Activated naive CD4-positive, alpha-beta T cell treated with anti-CD3 and anti-CD28 coated beads, Interleukin-2, amount 50 U/mL, for 16 hours (primary cell): ENCODE data around the gene SHC4.
"Not testable (repeated sequence)": the region's sequence is repeated elsewhere in the genome, so short reads cannot be mapped to it uniquely, and the experiment has no call there.

Source experiments
- DNase-seq: peaks from one replicate; pipeline ENCODE4 v3.0.0-alpha.2; 2020

SHC4 gene

DNA sequence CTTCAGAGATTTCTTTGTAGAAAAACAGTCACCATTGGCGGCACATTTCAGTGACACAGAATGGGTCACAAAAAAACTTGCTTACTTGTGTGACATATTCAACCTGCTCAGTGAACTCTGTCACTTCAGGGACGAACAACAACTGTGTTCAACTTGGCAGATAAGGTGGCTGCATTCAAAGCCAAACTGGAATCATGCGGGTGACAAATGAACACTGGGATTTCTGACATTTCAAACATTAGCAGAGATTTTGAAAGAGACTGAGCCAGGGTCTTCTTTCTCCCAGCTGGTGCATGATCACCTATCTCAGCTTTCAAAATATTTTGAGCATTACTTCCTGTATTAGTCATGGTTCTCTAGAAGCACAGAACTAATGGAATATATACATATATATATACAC is 87.7 kb downstream of the SHC4 start:
- DNase-seq = no peak

DNA sequence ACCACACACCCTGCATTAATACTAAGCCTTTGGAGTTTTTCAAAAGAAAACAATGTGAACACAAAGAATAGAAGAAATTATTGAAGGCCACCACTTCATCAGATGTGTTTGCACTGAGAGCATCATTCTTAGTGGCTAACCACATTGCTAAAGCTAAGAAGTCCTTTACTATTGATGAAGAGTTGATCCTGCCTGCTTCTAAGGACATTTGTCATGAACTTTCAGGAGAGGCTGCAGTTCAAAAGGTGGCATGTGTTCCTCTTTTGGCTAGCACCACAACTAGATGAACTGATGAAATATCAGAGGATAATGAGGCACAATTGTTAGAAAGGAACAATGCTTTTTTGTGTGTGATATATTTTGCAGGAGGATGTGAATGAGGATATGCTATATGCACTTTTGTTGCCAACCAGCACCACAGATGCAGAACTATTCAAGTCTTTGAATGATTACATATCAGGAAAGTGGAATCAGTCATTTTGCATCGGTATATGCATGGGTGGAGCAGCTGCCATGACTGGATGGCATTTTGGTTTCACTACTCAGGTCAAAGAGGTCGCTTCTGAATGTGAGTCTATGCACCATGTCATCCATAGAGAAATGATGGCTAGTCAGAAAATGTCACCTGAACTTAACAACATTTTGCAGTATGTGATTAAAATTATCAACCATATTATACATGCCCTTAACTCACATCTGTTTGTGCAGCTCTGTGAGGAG is 88.3 kb downstream of the SHC4 start:
- no peak for DNase-seq

DNA sequence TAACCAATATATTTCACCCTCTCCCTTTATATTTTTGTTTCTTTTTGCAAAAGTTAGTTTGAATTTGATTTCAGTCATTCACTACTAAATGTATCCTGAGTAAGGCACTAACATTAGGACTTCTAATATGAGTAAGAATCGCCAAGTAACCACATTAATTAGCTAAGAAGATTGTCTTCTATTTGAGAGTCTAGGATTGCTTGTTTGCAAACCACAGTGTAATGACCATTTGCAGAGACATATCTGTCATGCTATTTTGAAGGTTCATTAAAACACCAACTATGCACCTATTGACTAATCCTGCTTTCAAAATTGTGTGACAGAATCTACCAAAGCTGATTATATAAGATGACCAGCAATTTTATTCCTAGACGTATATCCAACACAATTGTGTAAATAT is 91.1 kb downstream of the SHC4 start:
- DNase-seq = no peak

DNA sequence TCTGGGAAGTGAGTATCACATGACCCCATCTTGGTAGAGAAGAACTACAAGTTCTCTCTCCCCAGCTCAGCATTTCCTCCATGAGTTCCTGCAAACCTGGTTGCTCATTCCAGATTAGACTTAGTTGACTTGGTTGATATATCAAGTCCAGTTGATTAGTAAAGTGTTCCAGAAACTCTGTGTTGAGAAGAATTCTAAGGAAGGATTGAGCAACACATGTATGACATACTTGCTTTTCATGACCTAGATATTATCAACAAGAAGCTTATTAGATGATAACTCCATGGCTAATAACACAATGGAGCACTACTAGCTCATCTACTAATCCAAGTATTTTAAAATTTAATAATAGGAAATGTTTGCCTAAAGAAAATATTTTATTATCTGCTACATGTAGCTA is 92.2 kb downstream of the SHC4 start:
- DNase-seq = no peak

DNA sequence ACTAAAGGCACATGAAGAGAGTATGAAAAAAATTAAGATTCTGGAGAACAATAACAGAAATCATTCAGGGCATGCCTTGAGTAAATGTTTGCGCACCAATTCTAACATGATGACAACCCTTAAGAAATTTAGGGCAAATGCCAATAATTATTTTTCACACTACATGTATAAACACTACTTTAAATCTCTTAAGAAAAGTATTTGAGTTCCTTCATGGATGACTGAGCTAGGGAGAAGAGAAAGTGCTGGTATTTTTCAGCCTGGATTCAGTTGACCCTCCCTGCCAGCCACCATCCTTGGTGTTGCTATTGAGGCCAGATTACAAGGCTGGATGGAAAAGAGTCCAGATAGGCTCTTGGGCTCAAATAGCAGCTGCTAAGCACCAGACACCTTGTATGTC is 93.8 kb downstream of the SHC4 start:
- DNase-seq = no peak

DNA sequence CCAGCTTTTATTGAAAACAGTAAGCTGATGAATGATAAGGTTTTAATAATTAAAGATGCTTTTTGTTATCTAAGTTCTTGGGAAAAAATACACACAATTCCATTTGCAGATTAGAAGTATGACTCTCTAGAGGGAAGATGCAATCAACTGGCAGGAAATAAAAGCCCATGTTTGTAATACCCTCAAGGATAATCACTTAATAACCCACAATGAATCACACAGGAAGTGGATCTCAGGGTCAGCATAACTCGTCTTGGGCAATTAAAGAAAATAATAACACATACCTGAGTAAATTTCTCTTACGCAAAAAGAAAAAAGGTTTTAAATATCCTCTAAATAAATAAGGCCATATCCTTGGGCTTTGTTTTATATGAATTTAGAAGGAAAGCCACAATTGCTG is 95.2 kb downstream of the SHC4 start:
- no peak for DNase-seq

DNA sequence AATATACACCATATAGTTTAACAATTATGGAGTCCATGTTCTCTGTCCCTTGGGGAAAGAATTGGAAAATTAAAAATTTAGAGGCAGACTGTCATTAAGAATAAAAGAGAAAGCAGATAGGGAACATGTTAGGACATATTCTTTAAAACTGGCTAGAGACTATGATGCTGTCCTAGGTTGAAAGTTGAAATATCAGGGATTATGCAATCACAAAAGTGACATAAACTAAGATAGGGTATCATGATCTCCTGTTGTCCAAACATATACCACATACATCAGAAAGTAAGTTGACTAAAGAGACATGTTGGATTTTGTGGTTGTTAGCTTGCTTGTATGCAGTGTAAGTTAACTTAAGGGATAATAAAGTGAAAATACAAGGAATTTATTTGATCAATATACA is 95.7 kb downstream of the SHC4 start:
- DNase-seq = no peak

DNA sequence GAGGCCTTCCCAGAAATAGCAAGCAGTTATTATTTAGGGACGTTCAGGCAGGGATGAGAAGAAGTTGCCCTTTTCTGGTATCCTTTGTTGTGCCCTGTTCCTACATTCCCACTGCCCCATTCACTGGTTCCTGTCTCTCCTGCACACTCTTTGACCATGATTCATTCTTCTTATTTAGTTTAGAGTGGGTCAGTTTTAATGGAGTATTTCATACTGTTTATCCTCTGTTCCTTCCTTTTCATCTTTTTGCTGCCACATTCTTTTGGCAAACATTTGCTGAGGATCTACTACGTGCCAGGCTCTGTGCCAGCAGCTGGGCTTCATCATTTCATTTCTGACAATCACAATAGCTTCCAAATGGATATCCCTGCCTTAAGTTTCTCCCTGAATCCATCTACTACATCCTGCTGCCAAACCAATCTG is 97.6 kb downstream of the SHC4 start:
- DNase-seq = no peak

DNA sequence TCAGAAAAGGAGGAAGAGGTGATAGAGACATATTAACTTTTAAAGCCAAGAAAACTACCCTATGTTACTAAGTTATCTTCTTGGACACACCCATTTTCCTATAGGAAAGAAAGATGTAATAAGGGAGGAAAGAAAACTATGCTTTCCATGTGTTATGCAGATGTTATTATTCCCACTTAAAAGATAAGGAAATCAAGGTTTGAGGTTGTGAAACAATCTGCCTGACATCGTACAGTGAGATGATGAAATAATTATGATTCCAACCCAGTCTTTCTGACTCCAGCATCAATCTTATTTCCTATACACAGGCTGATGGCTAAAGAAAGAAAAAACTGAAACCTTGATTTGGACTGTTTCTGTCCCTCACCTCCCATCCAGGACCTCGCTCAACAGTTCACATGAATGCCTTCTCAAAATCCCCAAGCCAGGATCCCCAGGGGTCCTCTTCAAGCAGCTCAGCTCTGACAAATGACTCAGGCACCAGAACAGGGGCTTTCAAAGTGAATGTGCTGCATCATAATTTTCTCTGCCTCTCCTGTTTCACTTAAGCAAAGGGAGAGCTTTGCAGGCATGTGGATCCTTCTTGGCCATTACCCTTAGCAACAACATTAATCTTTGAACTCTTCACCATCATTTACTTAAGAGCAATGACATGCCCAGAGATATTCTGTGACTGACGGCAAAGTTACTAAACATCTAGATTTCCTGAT is 98.2 kb downstream of the SHC4 start:
- DNase-seq = no peak

DNA sequence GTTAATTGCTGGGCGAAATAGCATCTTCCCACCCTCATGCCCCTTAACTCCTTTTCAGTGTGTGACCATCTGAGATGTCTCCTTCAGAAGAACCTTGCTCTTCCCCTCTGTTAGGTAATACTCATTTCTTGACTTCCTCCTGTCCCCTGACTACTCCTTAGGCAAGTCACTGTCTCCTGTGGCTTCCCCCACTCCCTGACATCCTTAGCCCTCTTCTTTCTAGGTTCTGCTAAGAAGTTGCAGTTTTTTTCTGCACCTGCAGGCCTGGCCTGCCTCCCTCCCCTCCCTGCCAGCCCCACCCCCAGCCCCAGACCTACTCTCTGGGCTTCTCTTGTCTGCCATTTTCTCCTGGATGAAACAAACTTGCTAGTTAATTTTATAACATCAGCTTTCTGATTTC is 101.0 kb downstream of the SHC4 start:
- DNase-seq = no peak

DNA sequence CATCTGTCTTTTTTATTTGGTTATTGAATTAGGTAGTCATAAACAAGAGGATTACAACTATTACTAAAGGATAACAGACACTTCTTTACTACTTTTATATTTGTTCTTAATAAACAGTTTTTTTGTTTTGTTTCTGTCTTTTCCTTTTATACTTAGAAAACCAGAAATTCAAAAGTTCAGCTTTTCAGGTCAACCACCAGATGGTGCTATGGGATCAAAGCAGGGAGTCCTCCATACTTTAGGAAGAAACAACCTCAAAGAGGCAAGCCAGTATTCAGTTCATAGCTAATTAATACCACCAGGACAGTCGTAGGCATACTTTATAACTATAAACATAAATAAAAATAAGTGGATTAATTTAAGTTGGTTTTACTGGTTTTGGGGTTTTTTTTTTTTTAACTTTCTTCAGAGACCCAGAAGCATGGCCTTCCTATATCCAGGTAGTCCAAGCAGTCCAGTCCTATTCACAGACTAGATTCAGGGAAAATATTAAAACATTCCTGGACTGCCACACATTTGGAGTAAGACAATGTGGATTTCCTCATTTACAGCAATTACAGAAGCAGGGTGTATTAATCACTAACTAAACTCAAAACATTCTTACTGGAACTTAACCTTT is 101.8 kb downstream of the SHC4 start:
- peak; percentile 24 for DNase-seq

DNA sequence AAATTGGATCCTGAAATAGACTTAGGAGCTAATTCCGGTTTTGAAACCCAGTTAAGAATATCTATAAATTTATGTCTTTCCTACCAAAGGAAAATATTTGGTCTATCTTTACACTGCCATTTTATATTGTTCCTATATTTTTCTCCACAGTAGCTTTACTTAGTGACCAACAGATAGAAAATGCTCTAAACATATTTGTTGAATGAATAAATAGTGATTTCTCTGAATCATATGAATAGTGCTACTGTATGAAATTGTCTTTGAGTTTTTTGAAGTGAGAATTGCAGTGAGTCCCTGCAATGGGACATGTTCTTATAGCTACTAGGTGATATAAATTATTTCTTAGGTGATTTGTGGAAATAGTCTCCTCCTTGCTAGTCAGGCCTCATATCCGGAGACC is 104.3 kb downstream of the SHC4 start:
- no peak for DNase-seq

DNA sequence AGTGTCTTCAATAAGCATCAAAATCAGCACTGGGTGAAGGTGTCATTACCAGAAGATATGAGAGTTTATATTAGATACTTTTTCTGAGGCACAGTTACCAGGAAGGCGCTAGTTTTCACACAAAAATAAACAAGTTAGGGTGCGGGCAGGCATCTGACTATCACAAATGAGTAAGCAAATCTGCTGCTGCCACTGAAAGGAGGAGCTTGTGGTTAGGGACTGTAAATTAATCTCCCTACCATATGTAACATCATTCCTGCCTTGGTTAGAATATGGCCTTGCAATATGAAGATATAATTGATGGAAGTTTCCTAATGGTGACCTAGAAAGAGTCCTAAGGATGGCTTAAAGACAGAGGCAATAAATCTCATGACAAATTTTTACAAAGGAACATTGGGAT is 105.3 kb downstream of the SHC4 start:
- DNase-seq = no peak

DNA sequence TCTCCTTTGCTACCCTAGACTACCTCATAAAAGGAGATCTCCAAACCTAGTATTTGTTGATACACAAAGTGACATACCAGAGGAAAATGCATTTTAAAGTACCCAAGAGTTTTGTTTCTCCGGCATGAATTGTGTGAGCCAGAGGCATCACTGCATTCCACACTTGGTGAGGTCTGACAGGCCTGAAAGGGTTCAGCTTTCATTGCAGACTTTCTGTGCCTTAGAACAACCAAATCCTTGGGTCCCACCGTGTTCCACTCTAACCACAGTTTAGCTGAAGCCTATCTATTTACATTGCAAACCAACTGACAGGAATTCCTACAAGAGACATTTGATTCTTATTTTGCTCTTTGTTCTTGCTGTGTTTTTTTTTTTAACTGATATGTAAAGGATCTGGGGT is 106.8 kb downstream of the SHC4 start:
- no peak for DNase-seq

DNA sequence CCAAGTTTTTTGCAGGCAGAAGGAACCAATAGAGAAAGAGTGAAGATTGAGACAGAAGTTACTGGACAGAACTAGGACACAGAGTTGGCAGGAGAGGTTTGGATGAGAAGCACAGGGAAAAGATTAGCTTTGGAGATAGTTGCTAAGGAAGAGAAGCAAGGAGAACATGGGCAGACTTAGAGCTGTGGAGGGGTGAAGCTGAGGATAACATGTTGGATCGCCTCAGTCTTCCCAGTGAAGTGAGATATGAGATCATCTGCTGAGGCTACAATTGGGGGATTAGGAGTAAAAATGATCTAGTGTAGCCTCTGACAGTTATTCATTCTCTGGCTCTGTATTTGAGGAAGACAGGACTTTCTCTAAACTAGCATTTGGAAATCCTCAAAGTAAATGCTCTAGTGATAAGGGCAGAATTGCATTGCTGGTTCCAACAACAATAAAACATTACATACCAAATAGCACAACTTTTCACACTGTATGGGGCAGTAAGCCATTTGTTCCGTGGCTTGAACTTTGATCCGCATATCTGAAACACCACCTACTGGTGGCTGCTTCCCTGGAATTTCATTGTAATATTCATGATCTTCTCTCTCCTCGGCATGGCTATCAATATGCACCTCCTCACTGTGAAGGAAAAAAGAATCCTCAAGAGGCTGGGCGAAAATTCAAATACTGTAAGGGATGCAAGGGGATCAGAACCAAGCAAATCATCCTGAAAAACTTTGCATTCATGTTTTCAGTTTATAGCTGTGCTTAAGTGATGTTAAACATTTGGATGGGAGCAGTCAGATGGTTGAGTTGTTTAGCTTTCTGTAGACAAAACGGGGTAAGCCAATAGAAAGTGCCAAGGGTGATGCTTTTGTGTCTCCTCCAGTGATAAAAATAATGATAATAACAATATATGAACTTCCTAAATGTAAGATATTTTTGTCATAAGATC is 107.9 kb downstream of the SHC4 start:
- no peak for DNase-seq

DNA sequence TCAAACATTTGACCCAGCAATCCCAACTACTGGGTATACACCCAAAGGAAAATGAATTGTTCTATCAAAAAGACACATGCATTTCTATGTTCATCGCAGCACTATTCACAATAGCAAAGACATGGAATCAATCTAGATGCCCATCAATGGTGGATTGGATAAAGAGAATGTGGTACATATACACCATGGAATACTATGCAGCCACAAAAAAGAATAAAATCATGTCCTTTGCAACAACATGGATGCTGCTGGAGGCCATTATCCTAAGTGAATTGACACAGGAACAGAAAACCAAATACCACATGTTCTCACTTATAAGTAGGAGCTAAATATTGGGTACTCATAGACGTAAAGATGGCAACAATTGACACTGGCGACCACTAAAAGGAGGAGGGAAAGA is 109.3 kb downstream of the SHC4 start:
- not testable (repeated sequence) for DNase-seq

DNA sequence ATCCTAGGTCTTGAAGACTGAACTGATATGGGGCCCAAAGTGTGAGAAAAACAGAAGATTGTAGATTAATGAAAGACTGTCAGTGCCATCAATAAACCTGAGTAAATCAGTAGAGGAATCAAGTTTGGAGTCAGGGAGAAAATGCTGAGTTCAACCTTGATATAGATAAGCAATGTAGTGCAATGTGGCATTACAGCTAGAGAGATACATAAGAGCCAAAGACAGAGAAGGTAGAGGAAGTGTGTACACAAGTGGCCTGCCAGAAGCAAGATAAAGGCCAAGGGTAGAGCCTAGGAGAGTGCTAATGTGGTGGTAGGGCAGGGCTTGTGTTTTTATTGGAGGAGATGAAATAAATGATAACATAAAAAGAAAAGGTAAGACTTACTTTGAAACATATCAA is 111.8 kb downstream of the SHC4 start:
- DNase-seq = no peak

DNA sequence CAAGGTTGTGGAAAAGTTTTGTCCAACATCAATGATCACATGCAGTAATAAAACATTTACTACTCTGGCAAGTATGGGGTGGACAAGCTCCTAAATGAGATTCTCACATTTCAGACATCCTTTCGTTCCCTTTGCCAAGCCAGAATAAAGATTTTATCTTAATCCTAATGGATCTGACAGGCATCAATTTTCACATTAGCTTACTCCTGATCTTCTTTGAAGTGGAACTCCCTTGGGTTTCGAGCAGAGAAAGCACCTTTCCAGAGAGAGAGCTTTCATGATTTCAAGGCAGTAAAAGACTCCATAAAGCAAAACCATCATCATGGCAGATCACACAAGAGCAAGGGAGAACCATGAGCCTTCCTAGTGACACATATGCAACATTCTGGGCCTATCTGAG is 113.1 kb downstream of the SHC4 start:
- no peak for DNase-seq

DNA sequence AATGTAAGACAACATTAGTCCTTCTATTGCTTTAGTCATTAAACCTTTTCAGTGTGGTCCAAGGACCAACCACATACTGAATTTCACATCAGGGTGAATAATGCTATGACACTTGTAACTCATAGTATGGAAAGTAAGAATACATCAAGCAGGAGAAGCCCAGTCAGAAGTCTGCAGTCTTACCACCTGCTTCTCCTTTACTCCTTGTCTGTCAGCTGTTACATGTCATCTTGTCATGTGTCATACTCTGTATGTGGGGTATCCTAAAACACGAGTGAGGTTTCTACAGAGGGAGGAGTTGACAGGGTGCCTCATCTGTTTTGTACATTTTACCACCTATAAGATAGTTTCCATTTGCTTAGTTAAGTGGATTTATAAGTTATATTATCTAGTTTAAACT is 118.6 kb downstream of the SHC4 start:
- no peak for DNase-seq

DNA sequence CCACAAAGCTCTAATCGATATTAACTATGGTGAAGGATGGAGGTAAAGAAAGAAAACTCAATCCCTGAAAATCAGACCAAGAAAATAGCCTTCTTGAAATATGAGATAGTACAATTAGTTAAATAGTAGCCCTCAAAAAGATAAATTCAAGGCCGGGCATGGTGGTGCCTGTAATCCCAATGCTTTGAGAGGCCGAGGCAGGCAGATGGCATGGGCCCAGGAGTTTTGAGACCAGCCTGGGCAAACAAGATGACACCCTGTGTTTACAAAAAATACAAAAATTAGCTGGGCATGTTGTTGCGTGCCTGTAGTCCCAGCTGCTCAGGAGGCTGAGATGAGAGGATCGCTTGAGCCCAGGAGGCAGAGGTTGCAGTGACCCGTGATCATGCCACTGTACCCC is 121.2 kb downstream of the SHC4 start:
- no peak for DNase-seq

DNA sequence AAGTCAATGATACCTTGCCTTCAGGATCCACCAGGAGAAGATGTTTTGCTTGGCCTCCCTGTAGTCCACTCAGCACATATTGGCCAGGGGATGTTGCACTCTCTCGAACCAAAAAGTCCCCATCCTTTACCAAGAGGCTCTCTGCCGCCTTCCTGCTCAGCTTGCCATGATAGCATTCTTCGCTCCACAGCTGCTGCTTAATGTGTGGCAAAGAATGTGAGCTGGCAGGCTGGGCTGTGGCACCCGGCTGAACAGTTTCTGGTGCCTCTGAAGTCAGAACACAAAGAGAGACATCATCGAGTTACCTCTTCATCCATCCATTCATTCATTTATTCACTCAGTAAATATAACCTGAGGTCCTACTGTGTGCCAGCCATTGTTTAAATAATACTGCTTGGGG is 129.0 kb downstream of the SHC4 start:
- no peak for DNase-seq

DNA sequence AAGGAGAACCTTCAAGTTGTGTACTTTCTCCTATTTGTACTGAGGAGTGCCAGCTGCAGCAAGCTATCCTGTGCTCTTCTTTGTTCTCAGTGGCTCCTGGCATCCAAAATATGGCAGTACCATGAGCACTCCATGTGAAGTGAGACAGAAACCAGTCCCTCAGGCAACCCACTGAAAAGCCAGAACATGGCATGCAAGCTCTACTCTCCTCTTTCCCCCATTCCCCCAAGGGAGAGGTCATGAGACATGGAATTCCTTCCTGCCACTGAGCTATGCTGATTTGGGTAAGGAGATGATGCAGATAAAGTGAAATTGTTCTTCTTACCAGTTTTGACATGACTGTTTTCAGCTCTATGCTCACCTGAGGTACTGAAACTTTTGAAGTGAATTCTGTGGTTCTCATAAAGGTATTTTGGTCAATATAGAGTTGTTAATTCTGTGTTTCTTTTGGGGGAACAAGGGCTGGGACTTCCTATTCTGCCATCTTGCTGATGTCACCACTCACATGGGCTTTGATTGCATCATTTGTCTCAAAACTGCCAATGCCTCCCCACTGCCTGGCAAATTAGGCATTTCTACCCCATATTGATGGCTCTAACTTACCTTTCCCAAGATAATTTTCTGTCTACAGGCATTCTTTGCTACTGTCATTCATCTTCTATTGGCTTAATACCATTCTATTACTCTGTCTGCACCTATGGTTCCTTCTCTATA is 130.0 kb downstream of the SHC4 start:
- no peak for DNase-seq

DNA sequence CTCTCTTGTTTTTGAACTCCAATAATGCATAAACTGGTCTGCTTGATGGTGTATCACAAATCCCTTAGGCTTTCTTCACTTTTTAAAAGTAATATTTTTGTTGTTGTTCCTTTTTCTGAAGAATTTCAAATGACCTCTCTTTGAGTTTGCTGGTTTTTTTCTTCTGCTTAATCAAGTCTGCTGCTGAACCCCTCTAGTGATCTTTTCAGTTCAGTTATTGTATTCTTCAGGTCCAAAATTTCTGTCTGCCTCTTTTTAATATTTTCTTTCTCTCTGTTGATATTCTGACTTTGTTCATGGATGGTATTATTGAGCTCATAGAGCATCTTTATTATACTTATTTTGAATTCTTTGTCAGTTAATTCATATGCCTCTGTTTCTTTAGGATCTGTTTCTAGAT is 131.1 kb downstream of the SHC4 start:
- no peak for DNase-seq
